A549 (cell line): Measurements from ENCODE around the gene CFAP161. TPM values are rescaled to one million over a fixed set of nuclear protein-coding genes. Genes with fewer than 3 reads are reported as not detected.
A peak's percentile ranks its signal among the peaks of the same experiment; 100 is the strongest.

ENCODE experiments used
- ATAC-seq, 2 experiments: fragments of 200-7000 bp in 1 of 2; fragments of >200 bp in 1 of 2; cut with Nextera tagmentation in 1 of 2; cut with Tn5 transposase in 1 of 2; 3 replicates each; pipeline versions ENCODE4 v1.8.0 to v1.9.1; 2018 to 2020; ENCODE audit warnings: mild to moderate bottlenecking in 1 of 2, moderate library complexity in 1 of 2
- CTCF ChIA-PET: fragments of 300-600 bp; sonication (Branson Sonifier 250); formaldehyde crosslinking; extraction: SDS; loops from one replicate; lab custom pipeline; 2021; ENCODE audit warnings: antibody characterized with exemption, inconsistent platforms; lab: Yijun Ruan, JAX
- POLR2A ChIA-PET: fragments of 350-600 bp; formaldehyde crosslinking; extraction: SDS; loops from one replicate; lab custom pipeline; 2021; ENCODE audit warnings: antibody characterized with exemption, inconsistent platforms; lab: Yijun Ruan, JAX
- DNase-seq, 2 experiments: peaks; one replicate each; pipeline versions ENCODE4 v3.0.0 to v3.0.0-alpha.2; 2011 to 2016; ENCODE audit warnings: low read depth in 1 of 2, low spot score in 1 of 2
- FAIRE-seq: peaks from 2 replicates; lab custom pipeline; 2011; peaks lifted over from hg19 to GRCh38; lab: Jason Lieb, UNC
- H3K27ac ChIP-seq, 2 experiments: fragments of >200 bp; sonication (Bioruptor Twin); formaldehyde crosslinking; 3 replicates each; pipeline ENCODE4 v1.5.1; 2016 to 2017
- H3K4me1 ChIP-seq: fragments of >200 bp; sonication (Bioruptor Twin); formaldehyde crosslinking; 3 replicates; pipeline ENCODE4 v1.6.1; 2016
- H3K4me2 ChIP-seq: fragments of >200 bp; sonication (Bioruptor Twin); formaldehyde crosslinking; 3 replicates; pipeline ENCODE4 v1.6.1; 2016
- H3K4me3 ChIP-seq: fragments of >200 bp; sonication (Bioruptor Twin); formaldehyde crosslinking; 3 replicates; pipeline ENCODE4 v1.5.1; 2016
- H3K9me3 ChIP-seq: fragments of >200 bp; sonication (Bioruptor Twin); formaldehyde crosslinking; 3 replicates; pipeline ENCODE4 v1.6.1; 2016
- BCL3 ChIP-seq: fragments of >200 bp; sonication (Bioruptor Twin); formaldehyde crosslinking; IDR thresholded peaks from 3 replicates; pipeline ENCODE4 v1.6.1; 2016
- CBX2 ChIP-seq: fragments of 200-600 bp; sonication (generic); IDR thresholded peaks from 2 replicates; pipeline ENCODE4 v1.6.1; 2016; ENCODE audit warnings: low read depth, mild to moderate bottlenecking, borderline replicate concordance
- CHD2 ChIP-seq: fragments of 150-350 bp; IDR thresholded peaks from 2 replicates; pipeline ENCODE4 v1.6.1; 2014; ENCODE audit warnings: low read length; ENCODE audit not compliant: partially characterized antibody
- CTCF ChIP-seq: fragments of >200 bp; sonication (Bioruptor Twin); formaldehyde crosslinking; IDR thresholded peaks from 3 replicates; pipeline ENCODE4 v1.5.1; 2016
- EP300 ChIP-seq, 2 experiments: fragments of >200 bp; sonication (Bioruptor Twin); formaldehyde crosslinking; IDR thresholded peaks; 2 replicates in 1 of 2; 3 replicates in 1 of 2; pipeline ENCODE4 v1.6.1; 2016 to 2017
- FOSB ChIP-seq: fragments of 250-450 bp; sonication (Bioruptor Pico); IDR thresholded peaks from 2 replicates; pipeline ENCODE4 v1.5.0; 2020; ENCODE audit warnings: mild to moderate bottlenecking, moderate library complexity
- GATA3 ChIP-seq: IDR thresholded peaks from 2 replicates; pipeline ENCODE4 v1.6.1; 2012; ENCODE audit warnings: borderline replicate concordance
- HES2 ChIP-seq: fragments of >200 bp; sonication (Bioruptor Twin); formaldehyde crosslinking; IDR thresholded peaks from 2 replicates; pipeline ENCODE4 v1.6.1; 2016
- HOXA7 ChIP-seq: fragments of 250-450 bp; sonication (Bioruptor Pico); IDR thresholded peaks from 2 replicates; pipeline ENCODE4 v1.5.0; 2020; ENCODE audit warnings: mild to moderate bottlenecking, moderate library complexity
- HOXB13 ChIP-seq: fragments of 250-450 bp; sonication (Bioruptor Pico); IDR thresholded peaks from 2 replicates; pipeline ENCODE4 v1.5.0; 2020; ENCODE audit warnings: low read depth, mild to moderate bottlenecking, moderate library complexity
- JUNB ChIP-seq: fragments of >200 bp; sonication (Bioruptor Twin); formaldehyde crosslinking; IDR thresholded peaks from 2 replicates; pipeline ENCODE4 v1.6.1; 2016
- MYC ChIP-seq: IDR thresholded peaks from 2 replicates; pipeline ENCODE4 v1.6.1; 2012; ENCODE audit warnings: mild to moderate bottlenecking, inconsistent platforms, low read length, improper control_type of control experiment, borderline replicate concordance
- PHF8 ChIP-seq: fragments of 200-600 bp; sonication (generic); IDR thresholded peaks from 2 replicates; pipeline ENCODE4 v1.6.1; 2016; ENCODE audit warnings: low read depth, mild to moderate bottlenecking, antibody characterized with exemption, moderate library complexity, borderline replicate concordance
- POLR2A ChIP-seq: IDR thresholded peaks from 2 replicates; pipeline ENCODE4 v1.6.1; 2012; ENCODE audit warnings: mild to moderate bottlenecking, low read length
- POLR2AphosphoS2 ChIP-seq: conservative IDR thresholded peaks from 2 replicates; pipeline ENCODE4 v1.6.1; 2012; ENCODE audit warnings: low read length, improper control_type of control experiment, inconsistent platforms
- RCOR1 ChIP-seq: fragments of 150-350 bp; IDR thresholded peaks from 2 replicates; pipeline ENCODE4 v1.6.1; 2014; ENCODE audit warnings: antibody characterized with exemption, low read length, low read depth
- REST ChIP-seq: fragments of 200-600 bp; sonication (generic); IDR thresholded peaks from 2 replicates; pipeline ENCODE4 v1.6.1; 2016; ENCODE audit warnings: antibody characterized with exemption, mild to moderate bottlenecking, moderate library complexity
- ZC3H11A ChIP-seq: fragments of 450-650 bp; IDR thresholded peaks from 2 replicates; pipeline ENCODE4 v1.6.1; 2014; ENCODE audit warnings: antibody characterized with exemption, mild to moderate bottlenecking
- ZSCAN20 ChIP-seq: fragments of 250-450 bp; sonication (Bioruptor Pico); IDR thresholded peaks from 2 replicates; pipeline ENCODE4 v1.8.0; 2022; ENCODE audit warnings: mild to moderate bottlenecking, moderate library complexity
- WGBS: methylation state at CpG from one replicate; pipeline ENCODE4 v1.1.6; 2017; ENCODE audit errors: missing lambda C conversion rate; 5-methylcytosine and 5-hydroxymethylcytosine counted together
- polyA plus RNA-seq, 4 experiments: library from polyadenylated mRNA; depleted of rRNA in 3 of 4; stranded (reverse); fragments of >200 nt; fragmentation: RNase III in 1 of 4; extraction: RNeasy Plus Mini Kit Qiagen cat#74134 plus additional on column Dnase treatment in 1 of 4; gene quantifications; 2 replicates in 3 of 4; 3 replicates in 1 of 4; pipeline ENCODE4 v1.2.3, GENCODE V29; 2011 to 2017

Gene CFAP161
- polyA plus RNA-seq, 2 of the 4 experiments (the other 2 are of a cell fraction): not detected

- FAIRE-seq (no peak), DNase-seq (no peak), ATAC-seq (peak in 1 of 2 experiments; percentile 37; a peak in 1 of 6 replicates)
- H3K4me1 ChIP-seq: no peaks in the 10 kb centered on the region
- H3K4me2 ChIP-seq: no peak overlapping the region
- H3K4me3 ChIP-seq: no peak overlapping the region
- TF ChIP-seq CTCF: no peak
- no peak for TF ChIP-seq MYC
- TF ChIP-seq POLR2AphosphoS2: no peak
- no peak for TF ChIP-seq POLR2A
- no peak for TF ChIP-seq HOXB13
- no peak for TF ChIP-seq REST
- no peak for TF ChIP-seq CBX2
- no peak for TF ChIP-seq RCOR1
- no peak for TF ChIP-seq HOXA7 (CRISPR knock-in tag)
- no peak for TF ChIP-seq PHF8
- no peak for TF ChIP-seq FOSB (CRISPR knock-in tag)
- TF ChIP-seq GATA3: no peak
- no peak for TF ChIP-seq JUNB
- TF ChIP-seq BCL3: no peak
- no peak for TF ChIP-seq ZSCAN20 (CRISPR knock-in tag)
- no peak for TF ChIP-seq CHD2
- no peak for TF ChIP-seq EP300 (IDR thresholded peaks at IDR 0.05)
- TF ChIP-seq ZC3H11A: no peak
- TF ChIP-seq HES2: no peak
- H3K9me3 ChIP-seq: no peaks in the 10 kb centered on the region
- 27% methylated on average over 13 of the region's 13 CpGs for WGBS
- POLR2A ChIA-PET: no interaction called here
- H3K27ac ChIP-seq: no peak overlapping the region
- CTCF ChIA-PET: interaction anchor here (0.6 to 5.3 kb wide), 6 partner anchors 9 to 186 kb away, joined by 3 to 44 read pairs (median 3); no protein-coding TSS in a partner anchor
Observed at GRCh38 chr15:81098861-81099651, 35.0 kb upstream of the CFAP161 start.
